GM19043 (cell line): Measurements from ENCODE around the gene GLRX.
"Not testable (repeated sequence)": the region's sequence is repeated elsewhere in the genome, so short reads cannot be mapped to it uniquely, and the experiment has no call there.

Experiments used
- ATAC-seq: cut with Tn5 transposase; IDR thresholded peaks from one replicate; pipeline ENCODE4 v1.9.1; 2021; ENCODE audit warnings: low read depth; ENCODE audit not compliant: unreplicated experiment

The GLRX gene

DNA sequence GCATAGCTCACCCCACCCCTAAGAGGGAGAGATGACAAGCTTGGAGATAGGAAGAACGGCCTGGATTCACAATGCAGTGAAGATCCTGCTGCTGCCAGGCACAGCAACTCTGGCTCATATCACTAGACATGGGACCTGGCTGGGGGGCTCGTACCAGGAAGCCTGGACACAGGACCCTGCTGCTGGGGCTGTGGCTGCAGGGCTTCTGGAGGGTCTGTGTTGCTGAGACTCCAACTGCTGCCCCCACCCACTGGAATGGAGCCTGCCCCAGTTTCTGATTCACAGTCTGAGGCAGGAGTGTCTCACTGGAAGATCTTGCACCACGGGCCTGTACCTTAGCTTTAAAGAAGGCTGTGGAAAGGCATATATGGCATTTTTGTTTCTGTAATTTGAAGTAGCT lies 31.0 kb upstream of the GLRX start:
- no peak for ATAC-seq

DNA sequence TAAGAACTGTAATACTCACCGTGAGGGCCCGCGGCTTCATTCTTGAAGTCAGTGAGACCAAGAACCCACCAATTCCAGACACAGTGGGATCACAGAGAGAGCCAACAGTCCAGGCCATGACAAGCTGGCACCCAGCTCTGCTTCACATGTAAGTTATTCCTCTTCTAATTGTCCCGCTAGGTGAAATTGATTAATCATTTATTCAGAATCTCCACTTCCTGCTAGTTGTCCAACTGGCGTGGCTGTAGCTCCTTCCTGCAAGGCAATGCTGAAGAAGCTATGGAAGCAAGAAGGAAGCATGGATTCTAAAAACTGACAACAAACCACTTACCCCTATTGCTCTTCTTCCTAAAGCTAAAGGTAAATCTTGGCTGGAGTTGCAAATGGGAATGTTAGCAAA lies 30.0 kb upstream of the GLRX start:
- no peak for ATAC-seq

DNA sequence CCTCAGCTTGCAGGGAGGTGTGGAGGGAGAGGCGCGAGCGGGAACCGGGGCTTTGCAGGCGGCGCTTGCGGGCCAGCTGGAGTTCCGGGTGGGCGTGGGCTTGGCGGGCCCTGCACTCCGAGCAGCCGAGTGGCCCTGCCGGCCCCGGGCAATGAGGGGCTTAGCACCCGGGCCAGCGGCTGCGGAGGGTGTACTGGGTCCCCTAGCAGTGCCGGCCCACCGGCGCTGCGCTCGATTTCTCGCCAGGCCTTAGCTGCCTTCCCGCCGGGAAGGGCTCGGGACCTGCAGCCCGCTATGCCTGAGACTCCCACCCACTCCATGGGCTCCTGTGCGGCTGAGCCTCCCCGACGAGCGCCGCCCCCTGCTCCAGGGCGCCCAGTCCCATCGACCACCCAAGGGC lies 28.6 kb upstream of the GLRX start:
- ATAC-seq = not testable (repeated sequence)

DNA sequence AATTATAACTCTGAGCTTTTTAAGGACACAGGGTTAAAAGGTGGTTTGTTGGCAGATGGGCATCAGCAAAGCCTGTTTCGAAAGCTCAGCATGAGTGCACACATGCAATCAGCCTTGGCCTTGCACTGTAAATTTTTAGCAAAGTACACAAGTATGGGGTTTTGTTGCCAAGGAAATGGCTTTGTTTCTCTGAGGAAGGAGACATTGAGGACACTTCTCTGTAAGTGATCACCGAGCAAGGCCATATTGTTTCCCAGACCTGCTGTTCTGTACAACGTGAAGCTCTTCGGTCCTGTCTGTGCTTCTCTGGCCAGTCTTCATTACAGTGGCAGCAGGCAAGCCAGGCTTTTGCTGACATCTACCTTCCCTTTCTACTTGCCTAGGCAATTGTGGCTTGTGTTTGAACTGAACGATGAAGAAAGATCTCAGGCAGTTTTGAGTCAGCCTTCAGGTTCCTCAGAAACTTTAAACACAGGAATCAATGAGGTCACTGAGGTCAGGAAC lies 27.9 kb upstream of the GLRX start:
- ATAC-seq = no peak

DNA sequence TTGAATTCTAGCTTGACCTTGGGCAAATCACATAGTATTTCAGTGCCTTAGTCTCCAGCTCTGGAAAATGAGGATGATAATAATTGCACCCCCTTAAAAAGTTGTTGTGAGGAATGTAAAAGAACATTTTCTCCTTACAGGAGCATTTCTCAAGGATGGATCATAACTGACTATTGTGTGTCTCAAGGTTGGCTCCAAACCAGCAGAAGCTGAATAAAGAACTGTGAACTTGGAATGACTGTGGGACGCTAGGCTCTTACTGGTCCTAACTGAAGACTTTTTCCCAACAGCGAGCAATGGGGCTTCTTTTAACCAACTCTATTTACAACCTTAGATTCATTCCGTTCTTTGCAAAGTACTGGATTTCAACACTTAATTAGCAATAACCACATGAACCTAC lies 26.2 kb upstream of the GLRX start:
- ATAC-seq = no peak

DNA sequence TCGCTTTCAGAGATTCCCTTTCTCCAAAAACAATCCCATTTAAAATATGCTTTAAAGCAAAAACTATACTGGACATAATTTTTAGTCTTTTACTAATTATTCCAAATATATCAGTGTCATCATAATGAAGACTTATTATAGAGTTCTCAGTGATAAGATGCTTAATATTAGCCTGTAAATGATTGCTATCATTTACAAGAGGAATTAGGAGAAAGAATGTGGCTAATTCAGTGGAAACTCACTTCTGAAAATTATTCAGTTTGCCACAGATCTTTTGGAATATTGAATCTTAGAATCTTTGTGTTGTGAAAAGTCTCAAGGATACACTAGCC lies 24.7 kb upstream of the GLRX start:
- ATAC-seq = no peak

DNA sequence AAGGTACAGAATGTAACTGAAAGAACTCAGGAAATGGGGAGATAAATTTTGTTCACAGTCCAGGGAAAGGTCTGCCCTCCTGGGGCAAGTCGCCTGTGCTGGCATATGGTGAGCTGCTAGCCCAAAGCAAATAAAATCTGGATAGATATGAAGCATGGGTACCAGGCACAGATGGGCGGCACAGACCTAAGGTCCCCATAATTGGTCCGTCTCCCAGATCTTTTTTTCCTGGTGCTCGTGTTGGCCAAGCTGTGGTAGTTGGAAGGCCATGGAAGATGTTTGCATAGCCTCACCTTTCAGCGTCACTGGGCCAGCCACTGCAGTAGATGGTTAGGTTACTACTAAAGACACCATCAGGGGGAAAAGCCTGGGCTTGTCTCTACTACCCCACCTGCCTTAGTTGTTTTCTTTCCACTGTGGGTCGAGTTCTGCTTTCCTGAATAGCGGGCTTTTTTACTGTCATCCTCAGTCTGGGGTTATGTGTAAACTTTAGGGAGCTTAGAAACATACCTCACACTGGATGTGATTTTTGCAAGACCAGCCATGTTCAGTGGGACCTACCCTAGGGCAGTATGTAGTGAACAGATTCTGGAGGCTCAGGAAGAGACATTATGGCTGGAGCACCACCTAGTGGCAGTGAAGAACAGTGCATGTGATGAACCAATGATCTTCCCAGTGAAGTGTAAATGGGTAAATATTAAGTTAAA lies 24.2 kb upstream of the GLRX start:
- peak; percentile 50 for ATAC-seq

DNA sequence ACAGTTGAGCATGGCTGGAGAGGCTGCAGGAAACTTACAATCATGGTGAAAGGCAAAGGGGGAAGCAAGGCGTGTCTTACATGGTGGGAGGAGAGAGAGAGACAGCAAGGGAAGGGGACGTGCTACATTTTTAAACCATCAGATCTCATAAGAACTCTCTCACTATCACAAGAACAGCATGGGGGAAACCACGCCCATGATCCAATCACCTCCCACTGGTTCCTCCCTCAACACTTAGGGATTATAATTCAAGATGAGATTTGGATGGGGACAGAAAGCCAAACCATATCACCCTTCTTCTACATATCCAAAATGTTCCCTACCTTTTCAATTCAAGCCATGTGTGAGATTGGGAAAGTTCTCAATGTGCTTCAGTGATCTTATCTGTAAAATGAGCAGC lies 22.9 kb upstream of the GLRX start:
- no peak for ATAC-seq

DNA sequence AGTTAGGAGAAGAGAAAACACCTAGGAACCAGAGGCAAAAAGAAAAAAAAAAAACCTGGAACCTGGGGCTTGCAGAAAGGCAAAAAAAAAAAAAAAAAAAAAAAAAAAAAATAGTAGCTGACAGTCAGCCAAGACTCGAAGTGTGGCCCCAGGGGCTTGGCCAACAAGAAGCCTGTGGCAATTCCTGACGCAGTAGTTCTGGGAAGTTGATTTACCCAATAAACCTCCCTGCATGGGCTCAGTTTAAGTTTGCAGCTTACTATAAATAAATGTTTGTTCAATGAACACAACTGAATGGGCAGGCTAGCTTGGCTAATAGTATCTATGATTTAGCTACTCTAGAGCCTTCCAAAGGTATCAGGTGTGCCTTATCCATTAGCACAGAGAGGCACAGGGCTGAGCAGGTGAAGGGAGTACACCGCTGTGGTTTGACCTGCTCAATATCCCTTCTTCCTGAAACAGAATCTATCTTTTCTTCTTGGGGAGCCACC lies 21.3 kb upstream of the GLRX start:
- ATAC-seq = no peak

DNA sequence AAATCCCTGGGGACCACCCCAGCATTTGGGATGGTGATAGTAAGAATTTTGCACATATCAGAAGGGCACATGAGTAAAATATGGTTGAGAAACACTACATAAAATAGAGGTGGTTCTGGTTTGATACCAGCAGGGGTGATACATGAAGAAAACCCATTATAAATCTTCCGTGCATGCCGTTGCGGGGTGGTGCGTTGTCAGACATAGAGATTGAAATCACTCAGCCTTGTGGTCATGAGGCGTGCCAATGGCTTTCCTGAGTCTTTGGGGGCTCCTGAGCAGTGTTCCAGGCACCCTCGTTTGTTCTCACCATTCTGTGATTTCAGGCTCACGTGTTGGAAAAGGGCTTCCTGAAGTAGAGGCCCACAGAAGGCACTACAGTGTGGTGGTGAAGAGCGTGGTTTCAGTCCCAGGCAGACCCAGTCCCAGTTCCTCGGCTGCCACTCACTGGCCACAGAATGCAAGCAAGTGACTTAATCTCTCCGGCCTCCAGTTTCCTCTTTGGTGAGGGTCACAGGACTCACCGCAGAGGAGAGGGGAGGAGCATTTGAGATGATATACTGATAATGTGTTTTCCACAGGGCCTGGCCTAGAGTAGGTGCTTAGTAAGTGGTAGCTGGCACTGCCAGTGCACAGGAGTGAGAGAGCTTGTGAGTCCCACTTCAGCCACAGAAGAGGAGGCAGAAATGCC lies 20.5 kb upstream of the GLRX start:
- peak; percentile 90 for ATAC-seq

DNA sequence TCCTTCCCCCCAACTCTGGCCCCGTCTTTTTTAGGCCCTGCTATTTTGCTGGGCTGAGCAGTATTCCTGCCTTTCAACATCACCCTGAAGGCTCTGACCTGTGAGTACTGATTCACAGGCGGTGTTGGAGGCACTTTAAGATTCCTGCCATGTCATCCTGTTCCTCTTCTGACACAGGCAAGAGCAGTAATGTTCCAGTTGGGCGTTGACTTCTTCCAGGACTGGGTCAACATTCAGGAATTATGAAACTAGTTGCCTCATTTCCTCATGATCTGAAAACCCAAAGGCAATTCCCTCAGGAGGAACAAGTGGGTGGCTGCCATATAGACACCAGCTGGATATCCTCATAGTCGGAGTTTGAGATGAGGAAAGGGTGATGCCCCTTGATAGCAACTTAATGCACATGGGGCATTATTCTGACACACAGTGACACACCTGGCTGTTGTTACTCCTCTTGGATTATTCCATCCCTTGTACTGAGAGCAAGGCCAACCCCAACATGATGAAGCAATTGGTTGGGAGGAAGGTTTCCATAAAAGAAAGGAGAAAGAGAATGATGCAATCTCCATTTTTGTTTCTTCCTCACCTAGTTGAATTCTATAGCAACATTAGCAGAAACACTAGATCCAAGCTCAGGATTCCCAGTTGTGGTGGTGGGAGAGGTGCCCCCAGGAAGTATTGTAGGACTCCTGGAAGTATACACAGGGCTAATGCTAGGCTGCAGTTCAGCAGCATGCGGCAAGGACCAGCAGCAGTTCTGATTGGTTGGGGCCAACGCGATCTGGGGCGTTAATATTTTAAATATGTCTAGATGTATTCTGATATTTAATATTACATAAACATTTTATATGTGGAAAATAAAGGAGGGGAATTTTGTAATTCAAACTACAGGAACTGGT lies 19.6 kb upstream of the GLRX start:
- ATAC-seq = no peak

DNA sequence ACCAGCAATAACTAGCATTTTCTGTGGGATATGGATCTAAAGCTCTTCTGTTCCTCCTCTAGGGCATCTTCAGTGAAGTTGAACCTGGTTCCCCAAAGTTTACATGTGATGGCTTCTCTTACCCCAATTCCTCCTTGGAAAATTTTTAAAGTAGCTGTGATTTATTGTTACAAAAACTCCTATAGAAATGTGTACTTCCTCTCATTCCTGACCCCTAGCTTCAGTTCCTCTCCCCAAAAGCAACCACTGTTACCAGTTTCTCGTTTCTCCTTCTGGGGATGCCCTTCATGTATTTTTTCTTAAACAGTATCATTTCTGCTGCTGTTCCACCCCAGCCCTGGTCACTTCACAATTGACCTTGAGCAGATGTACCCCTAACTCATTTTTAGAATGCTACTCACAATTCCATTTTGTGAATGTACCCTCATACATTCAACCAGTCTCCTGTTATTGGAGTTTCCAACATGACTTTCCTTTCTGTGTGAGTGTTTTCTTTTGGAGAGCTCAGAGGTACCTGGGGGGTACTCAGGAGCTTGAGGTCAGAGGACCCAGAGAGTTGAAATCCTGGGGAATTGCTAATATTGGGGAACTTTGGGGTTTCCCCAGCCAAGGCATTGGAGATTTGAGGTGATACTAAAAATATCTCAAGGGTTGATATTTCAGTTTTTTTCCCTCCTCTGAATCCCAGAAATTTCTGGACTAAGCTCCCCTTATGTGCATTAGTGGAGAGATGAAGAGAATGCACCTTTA lies 18.6 kb upstream of the GLRX start:
- no peak for ATAC-seq

DNA sequence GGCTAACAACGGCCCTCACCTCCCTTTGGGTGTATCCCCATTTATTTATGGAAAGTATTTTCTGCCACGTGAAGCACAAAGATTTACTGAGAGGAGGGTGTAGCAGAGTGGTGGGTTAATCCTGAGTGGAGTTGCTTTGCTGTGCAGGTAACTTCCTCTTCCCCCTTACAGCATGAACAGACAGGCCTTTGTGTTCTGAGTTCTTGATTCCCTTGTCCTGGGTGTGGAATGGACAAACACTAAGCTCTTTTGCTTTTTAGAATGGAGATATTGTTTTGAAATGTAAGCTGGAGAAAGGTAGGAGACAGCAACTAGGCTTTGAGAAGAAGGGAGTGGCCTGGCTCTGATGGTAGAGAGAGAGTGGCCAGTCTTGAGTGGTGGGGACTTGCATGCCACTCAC lies 17.1 kb upstream of the GLRX start:
- ATAC-seq = no peak

DNA sequence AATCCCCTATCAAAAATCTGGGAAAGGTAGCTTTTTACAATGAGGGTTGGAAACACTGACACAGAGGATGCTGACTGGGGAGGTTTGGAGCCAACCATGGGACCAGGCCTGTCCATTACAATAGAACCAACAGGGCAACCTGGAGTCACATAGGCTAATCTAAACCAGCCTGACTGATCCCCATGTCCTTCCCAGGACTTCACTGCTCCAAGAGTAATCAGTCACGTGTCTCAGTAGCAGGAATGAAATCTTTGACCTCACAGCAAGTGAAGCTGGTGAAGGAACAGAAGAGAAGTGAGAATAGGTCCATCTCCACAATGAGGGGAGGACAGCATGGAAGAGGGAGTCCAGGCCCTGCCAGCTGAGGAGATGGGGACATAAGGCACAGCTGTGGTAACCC lies 16.0 kb upstream of the GLRX start:
- ATAC-seq = no peak

DNA sequence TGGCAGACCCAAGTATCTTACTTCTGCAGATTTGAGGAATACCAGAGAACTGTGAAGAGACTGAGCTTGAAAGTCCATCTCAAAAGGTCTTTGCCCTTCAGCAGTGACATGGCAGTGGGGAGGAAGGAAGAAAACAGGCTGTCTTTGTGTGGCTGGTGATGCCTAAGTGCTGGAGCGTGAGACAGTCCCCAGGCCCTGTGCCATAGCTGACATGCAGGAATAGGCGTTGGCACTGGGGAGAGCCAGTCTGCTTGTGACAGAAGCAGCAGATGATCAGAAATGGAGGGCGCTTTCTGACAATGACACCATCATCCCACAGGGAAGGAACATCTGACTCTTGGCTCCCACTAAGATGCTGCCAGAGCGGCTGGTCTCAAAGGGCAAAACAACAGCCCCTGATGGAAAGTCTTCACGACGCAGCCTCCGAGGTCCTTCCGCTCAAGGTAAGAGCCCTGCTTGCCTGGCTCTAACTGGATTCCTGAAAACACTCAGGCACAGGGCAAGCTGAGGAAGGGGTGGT lies 15.5 kb upstream of the GLRX start:
- no peak for ATAC-seq

DNA sequence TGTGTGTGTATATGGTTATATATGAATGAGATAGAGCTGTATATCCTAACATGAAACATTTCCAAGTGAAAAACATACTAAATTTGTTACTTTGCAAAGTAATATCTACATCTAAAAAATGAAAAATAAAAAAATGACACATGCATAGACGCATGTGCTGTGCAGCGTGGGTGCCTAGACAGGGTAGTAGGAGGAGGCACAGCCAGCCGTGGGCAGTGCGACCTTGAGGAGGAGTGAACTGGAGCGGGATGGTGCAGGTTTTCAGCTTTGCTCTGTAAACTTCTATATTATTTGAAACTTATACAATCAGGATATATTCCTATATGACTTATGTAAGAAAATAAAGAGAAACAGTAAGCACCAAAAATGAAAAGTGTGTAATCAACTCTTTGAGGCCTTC lies 15.0 kb upstream of the GLRX start:
- no peak for ATAC-seq

DNA sequence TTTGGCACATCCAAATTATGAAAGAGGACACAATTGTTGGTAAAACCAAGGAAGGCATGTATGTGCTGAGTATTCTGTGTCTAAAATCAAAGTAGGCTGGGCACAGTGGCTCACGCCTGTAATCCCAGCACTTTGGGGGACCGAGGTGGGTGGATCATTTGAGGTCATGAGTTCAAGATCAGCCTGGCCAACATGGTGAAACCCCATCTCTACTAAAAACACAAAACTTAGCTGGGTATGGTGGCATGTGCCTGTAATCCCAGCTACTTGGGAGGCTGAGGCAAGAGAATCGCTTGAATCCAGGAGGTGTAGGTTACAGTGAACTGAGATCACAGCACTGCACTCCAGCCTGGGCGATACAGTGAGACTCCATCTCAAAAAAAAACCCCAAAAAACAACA lies 14.4 kb upstream of the GLRX start:
- not testable (repeated sequence) for ATAC-seq

DNA sequence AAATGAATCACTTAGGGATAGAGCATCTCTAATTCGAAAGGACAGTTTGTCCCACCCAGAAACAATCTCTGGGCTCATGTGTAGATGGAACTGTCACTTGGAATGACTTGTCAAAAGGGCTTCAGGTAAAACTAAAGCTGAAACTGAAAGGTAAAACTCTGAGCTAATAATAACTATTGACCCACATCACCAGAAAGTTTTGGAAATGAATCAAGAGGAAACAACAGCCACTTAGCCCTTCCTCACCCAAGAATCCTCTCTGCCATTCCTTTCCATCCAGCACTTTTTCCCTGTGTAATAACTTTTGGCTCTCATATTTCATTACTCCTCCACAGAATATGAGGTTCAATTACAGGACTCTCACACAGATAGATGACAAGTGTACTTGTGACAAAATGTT lies 14.0 kb upstream of the GLRX start:
- ATAC-seq = no peak

DNA sequence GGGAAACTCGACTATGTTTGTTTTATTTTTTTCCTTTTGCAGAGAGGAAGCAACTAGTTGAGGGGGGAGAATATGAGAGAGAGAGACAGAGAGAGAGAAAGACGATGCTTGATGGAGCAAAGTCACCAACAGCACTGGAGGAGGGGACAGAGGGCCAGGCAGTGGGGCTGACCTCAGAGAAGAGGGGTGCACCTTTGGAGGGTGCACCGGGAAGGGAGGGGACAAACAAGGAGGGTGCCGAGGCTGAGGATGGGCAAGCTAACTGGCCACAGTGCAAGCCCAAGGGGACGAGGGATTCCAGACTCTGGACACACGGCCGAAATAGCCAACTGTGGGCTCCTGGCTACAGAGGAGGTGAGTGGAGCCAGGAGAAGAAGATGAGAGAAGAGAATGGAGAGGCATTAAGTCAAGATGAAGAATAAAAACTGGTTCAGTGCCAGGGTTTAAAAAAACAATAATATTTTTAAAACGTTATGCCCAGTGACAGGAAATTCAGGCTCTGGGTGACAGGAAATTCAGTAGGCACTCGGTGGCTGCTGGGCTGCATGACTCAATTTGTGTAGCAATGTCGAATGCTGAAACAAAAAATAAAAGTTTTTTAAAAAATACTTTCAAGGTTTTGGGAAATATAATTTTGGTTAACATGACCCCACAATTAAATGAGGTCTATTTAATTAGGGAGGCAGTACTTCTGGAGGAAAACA lies 13.3 kb upstream of the GLRX start:
- no peak for ATAC-seq

DNA sequence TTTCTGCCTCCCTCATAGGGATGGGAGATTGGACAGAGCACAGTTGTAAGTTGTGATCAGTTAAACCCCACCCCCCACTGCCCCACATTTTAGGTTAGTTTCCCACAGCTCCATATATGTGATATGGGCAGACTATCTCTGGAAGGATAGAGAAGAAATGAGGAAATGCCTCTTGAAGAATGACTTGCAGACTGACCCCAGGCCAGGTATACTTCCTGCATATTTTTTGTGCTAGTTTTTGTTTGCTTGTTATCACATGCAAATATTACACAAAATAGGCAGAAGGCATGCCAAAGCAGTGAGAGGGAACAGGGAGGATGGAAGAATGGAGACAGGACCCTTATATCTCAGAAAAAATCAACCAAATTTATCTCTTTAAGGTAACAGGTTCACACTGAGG lies 10.1 kb upstream of the GLRX start:
- no peak for ATAC-seq
